BJ (cell line): ENCODE measurements around the gene UBAC2. TPM values are rescaled to one million over a fixed set of nuclear protein-coding genes. Genes with fewer than 3 reads are reported as not detected.

Experiments used
- CTCF ChIA-PET: fragments of 350-600 bp; formaldehyde crosslinking; extraction: SDS; loops from one replicate; lab custom pipeline; 2021; ENCODE audit warnings: antibody characterized with exemption, inconsistent platforms; lab: Yijun Ruan, JAX
- POLR2A ChIA-PET: fragments of 300-600 bp; sonication (Branson Sonifier 250); formaldehyde crosslinking; extraction: SDS; loops from one replicate; lab custom pipeline; 2021; ENCODE audit warnings: antibody characterized with exemption; lab: Charles Lee
- DNase-seq: peaks from one replicate; pipeline ENCODE4 v3.0.0-alpha.2; 2011; ENCODE audit warnings: low read depth
- H3K27me3 ChIP-seq: 2 replicates; pipeline ENCODE4 v1.6.0; 2011; ENCODE audit warnings: low read length; ENCODE audit not compliant: control insufficient read depth, insufficient read depth
- H3K36me3 ChIP-seq: 2 replicates; pipeline ENCODE4 v1.5.1; 2011; ENCODE audit warnings: low read length; ENCODE audit not compliant: control insufficient read depth, insufficient read depth
- H3K4me3 ChIP-seq: 2 replicates; pipeline ENCODE4 v1.5.1; 2011; ENCODE audit warnings: low read depth, mild to moderate bottlenecking, control low read depth, low read length
- polyA plus RNA-seq: library from polyadenylated mRNA; depleted of rRNA; stranded (reverse); fragments of >200 nt; gene quantifications from 2 replicates; pipeline ENCODE4 v1.2.3, GENCODE V29; 2011
- TF ChIP-seq, protein P1 (sequence below): IDR thresholded peaks from 2 replicates; pipeline ENCODE4 v1.5.1; 2011; ENCODE audit warnings: low read depth, mild to moderate bottlenecking, control low read depth, inconsistent platforms, low read length, moderate library complexity; ENCODE audit not compliant: insufficient read depth

Gene UBAC2
- polyA plus RNA-seq, 1 experiment, result 84.7 TPM

- ChIA-PET CTCF (no interaction called here), POLR2A (no interaction called here)
- no peaks in the 10 kb centered on the region; the same call in 1 of the 2 replicates for H3K36me3 ChIP-seq
- no peaks in the 10 kb centered on the region for H3K27me3 ChIP-seq
- H3K4me3 ChIP-seq, result no peak overlapping the region
- TF ChIP-seq, protein P1, sequence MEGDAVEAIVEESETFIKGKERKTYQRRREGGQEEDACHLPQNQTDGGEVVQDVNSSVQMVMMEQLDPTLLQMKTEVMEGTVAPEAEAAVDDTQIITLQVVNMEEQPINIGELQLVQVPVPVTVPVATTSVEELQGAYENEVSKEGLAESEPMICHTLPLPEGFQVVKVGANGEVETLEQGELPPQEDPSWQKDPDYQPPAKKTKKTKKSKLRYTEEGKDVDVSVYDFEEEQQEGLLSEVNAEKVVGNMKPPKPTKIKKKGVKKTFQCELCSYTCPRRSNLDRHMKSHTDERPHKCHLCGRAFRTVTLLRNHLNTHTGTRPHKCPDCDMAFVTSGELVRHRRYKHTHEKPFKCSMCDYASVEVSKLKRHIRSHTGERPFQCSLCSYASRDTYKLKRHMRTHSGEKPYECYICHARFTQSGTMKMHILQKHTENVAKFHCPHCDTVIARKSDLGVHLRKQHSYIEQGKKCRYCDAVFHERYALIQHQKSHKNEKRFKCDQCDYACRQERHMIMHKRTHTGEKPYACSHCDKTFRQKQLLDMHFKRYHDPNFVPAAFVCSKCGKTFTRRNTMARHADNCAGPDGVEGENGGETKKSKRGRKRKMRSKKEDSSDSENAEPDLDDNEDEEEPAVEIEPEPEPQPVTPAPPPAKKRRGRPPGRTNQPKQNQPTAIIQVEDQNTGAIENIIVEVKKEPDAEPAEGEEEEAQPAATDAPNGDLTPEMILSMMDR, result no peak
- DNase-seq, result no peak
These were observed 90.2 kb downstream of the UBAC2 start for GRCh38 chr13:99290894-99291293.

GRCh38 chr13:99293178-99293577 lies 92.5 kb downstream of the UBAC2 start:
- POLR2A ChIA-PET, result no interaction called here
- TF ChIP-seq, protein P1, result no peak
- H3K27me3 ChIP-seq, result no peaks in the 10 kb centered on the region
- DNase-seq, result no peak
- no peaks in the 10 kb centered on the region; the same call in 1 of the 2 replicates for H3K36me3 ChIP-seq
- no peak overlapping the region for H3K4me3 ChIP-seq
- CTCF ChIA-PET, result interaction anchor here (1.3 to 2.5 kb wide), 3 partner anchors 24 to 144 kb away, joined by 4 to 11 read pairs (median 4); no protein-coding TSS in a partner anchor

- ChIA-PET POLR2A (no interaction called here), CTCF (interaction anchor here (1.2 to 2.5 kb wide), 3 partner anchors 11 to 143 kb away, joined by 3 to 11 read pairs (median 4); no protein-coding TSS in a partner anchor)
- no peak for DNase-seq
- TF ChIP-seq, protein P1, result no peak
- Histone ChIP-seq H3K4me3 (no peak overlapping the region), H3K36me3 (no peaks in the 10 kb centered on the region), H3K27me3 (no peaks in the 10 kb centered on the region)
These were observed 93.5 kb downstream of the UBAC2 start for GRCh38 chr13:99294198-99294597.

GRCh38 chr13:99294958-99295357 lies 94.3 kb downstream of the UBAC2 start:
- Histone ChIP-seq H3K4me3 (no peak overlapping the region), H3K36me3 (no peaks in the 10 kb centered on the region), H3K27me3 (no peaks in the 10 kb centered on the region)
- ChIA-PET CTCF (interaction anchor here (1.2 to 1.3 kb wide), 2 partner anchors 12 to 19 kb away, joined by 3 to 4 read pairs; no protein-coding TSS in a partner anchor), POLR2A (no interaction called here)
- no peak for DNase-seq
- TF ChIP-seq, protein P1, result no peak

- POLR2A ChIA-PET, result no interaction called here
- no peak overlapping the region for H3K4me3 ChIP-seq
- no peaks in the 10 kb centered on the region for H3K27me3 ChIP-seq
- no peak for DNase-seq
- no peaks in the 10 kb centered on the region for H3K36me3 ChIP-seq
- CTCF ChIA-PET, result interaction anchor here (1.9 kb wide), 1 partner anchor 12 kb away, joined by 6 read pairs; the partner anchor contains the start of gene GPR183
- TF ChIP-seq, protein P1, result no peak
These were observed 95.0 kb downstream of the UBAC2 start for GRCh38 chr13:99295488-99296252.
